HG03060 (cell line): ENCODE data around the gene CLSTN1.
"Not testable (repeated sequence)": the region's sequence is repeated elsewhere in the genome, so short reads cannot be mapped to it uniquely, and the experiment has no call there.

Experiments used
- ATAC-seq: cut with Tn5 transposase; IDR thresholded peaks from one replicate; pipeline ENCODE4 v1.9.1; 2021; ENCODE audit warnings: low read depth, moderate number of reproducible peaks; ENCODE audit not compliant: unreplicated experiment

CLSTN1 gene

GRCh38 chr1:9833632-9834031, 9.9 kb upstream of the CLSTN1 start:
- no peak for ATAC-seq

GRCh38 chr1:9827558-9828185, 3.9 kb upstream of the CLSTN1 start:
- ATAC-seq, result no peak

GRCh38 chr1:9826616-9827015, 2.9 kb upstream of the CLSTN1 start:
- no peak for ATAC-seq

GRCh38 chr1:9826087-9826486, 2.3 kb upstream of the CLSTN1 start:
- ATAC-seq, result no peak

- no peak for ATAC-seq
Observed at GRCh38 chr1:9825093-9826074, 1.6 kb upstream of the CLSTN1 start.

- ATAC-seq, result no peak
Observed at GRCh38 chr1:9824702-9825089, 931 bp upstream of the CLSTN1 start.

- no peak for ATAC-seq
Observed at GRCh38 chr1:9823693-9823942, 147 bp downstream of the CLSTN1 start.

- ATAC-seq, result no peak
Observed at GRCh38 chr1:9822897-9823692, 670 bp downstream of the CLSTN1 start.

- no peak for ATAC-seq
Observed at GRCh38 chr1:9822490-9822889, 1.3 kb downstream of the CLSTN1 start.

- no peak for ATAC-seq
Observed at GRCh38 chr1:9821710-9822109, 2.1 kb downstream of the CLSTN1 start.

GRCh38 chr1:9820521-9820920, 3.2 kb downstream of the CLSTN1 start:
- no peak for ATAC-seq

GRCh38 chr1:9817734-9818133, 6.0 kb downstream of the CLSTN1 start:
- ATAC-seq, result no peak

GRCh38 chr1:9816199-9816598, 7.6 kb downstream of the CLSTN1 start:
- no peak for ATAC-seq

GRCh38 chr1:9815150-9815549, 8.6 kb downstream of the CLSTN1 start:
- no peak for ATAC-seq

GRCh38 chr1:9814619-9815018, 9.1 kb downstream of the CLSTN1 start:
- no peak for ATAC-seq

- no peak for ATAC-seq
Observed at GRCh38 chr1:9811239-9811966, 12.4 kb downstream of the CLSTN1 start.

GRCh38 chr1:9809100-9809510, 14.7 kb downstream of the CLSTN1 start:
- no peak for ATAC-seq

- no peak for ATAC-seq
Observed at GRCh38 chr1:9808459-9808858, 15.3 kb downstream of the CLSTN1 start.

- no peak for ATAC-seq
Observed at GRCh38 chr1:9807541-9807940, 16.2 kb downstream of the CLSTN1 start.

GRCh38 chr1:9805972-9806371, 17.8 kb downstream of the CLSTN1 start:
- ATAC-seq, result not testable (repeated sequence)
